GM11168 (cell line): ENCODE data around the gene GADD45A.
"Not testable (repeated sequence)": the region's sequence is repeated elsewhere in the genome, so short reads cannot be mapped to it uniquely, and the experiment has no call there.

Experiments
- in situ Hi-C: fragments of 300-500 bp; cut with MboI; formaldehyde crosslinking; loops from one replicate; pipeline ENCODE4 v1.12.0; 2022; ENCODE audit warnings: low sequenced_read_pairs; ENCODE audit not compliant: unreplicated experiment

GADD45A gene

GRCh38 chr1:67685067-67685557 is at the start of gene GADD45A:
Gene GADD45A (plus strand): TSS chr1:67685201. CDS start chr1:67685495, 294 bp downstream.
- in situ Hi-C loops, result no loop called here

- in situ Hi-C loops, result no loop called here
These were observed 48.9 kb upstream of the GADD45A start for GRCh38 chr1:67636146-67636545.

GRCh38 chr1:67639361-67639760 is 45.6 kb upstream of the GADD45A start:
- in situ Hi-C loops, result no loop called here

- in situ Hi-C loops, result no loop called here
These were observed 42.4 kb upstream of the GADD45A start for GRCh38 chr1:67642629-67643028.

- in situ Hi-C loops, result no loop called here
These were observed 40.4 kb upstream of the GADD45A start for GRCh38 chr1:67644566-67644965.

GRCh38 chr1:67645495-67646144 is 39.4 kb upstream of the GADD45A start:
- in situ Hi-C loops, result no loop called here

- in situ Hi-C loops, result no loop called here
These were observed 38.6 kb upstream of the GADD45A start for GRCh38 chr1:67646145-67647035.

- in situ Hi-C loops, result no loop called here
These were observed 37.8 kb upstream of the GADD45A start for GRCh38 chr1:67647036-67647798.

GRCh38 chr1:67647814-67648358 is 37.1 kb upstream of the GADD45A start:
- in situ Hi-C loops, result no loop called here

GRCh38 chr1:67648582-67649326 is 36.2 kb upstream of the GADD45A start:
- in situ Hi-C loops, result no loop called here

GRCh38 chr1:67650061-67650460 is 34.9 kb upstream of the GADD45A start:
- in situ Hi-C loops, result no loop called here

GRCh38 chr1:67651031-67651430 is 34.0 kb upstream of the GADD45A start:
- in situ Hi-C loops, result no loop called here

GRCh38 chr1:67652800-67653199 is 32.2 kb upstream of the GADD45A start:
- in situ Hi-C loops, result no loop called here

- in situ Hi-C loops, result no loop called here
These were observed 31.7 kb upstream of the GADD45A start for GRCh38 chr1:67653304-67653703.

GRCh38 chr1:67655581-67655980 is 29.4 kb upstream of the GADD45A start:
- in situ Hi-C loops, result no loop called here

GRCh38 chr1:67657152-67657551 is 27.8 kb upstream of the GADD45A start:
- in situ Hi-C loops, result not testable (repeated sequence)

- in situ Hi-C loops, result no loop called here
These were observed 25.8 kb upstream of the GADD45A start for GRCh38 chr1:67659229-67659628.

GRCh38 chr1:67662884-67663283 is 22.1 kb upstream of the GADD45A start:
- in situ Hi-C loops, result no loop called here

GRCh38 chr1:67664048-67664447 is 21.0 kb upstream of the GADD45A start:
- in situ Hi-C loops, result no loop called here

GRCh38 chr1:67665307-67665706 is 19.7 kb upstream of the GADD45A start:
- in situ Hi-C loops, result not testable (repeated sequence)
